Prostate gland (tissue), 2 donors: ENCODE data around the gene CTDNEP1.
A peak's percentile ranks its signal among the peaks of the same experiment; 100 is the strongest.

Source experiments
- CTCF ChIP-seq, 4 experiments: fragments of 200-600 bp in 2 of 4; fragments of 450-650 bp in 2 of 4; sonication (generic) in 2 of 4; IDR thresholded peaks; 1 replicate in 3 of 4; 2 replicates in 1 of 4; pipeline ENCODE4 v1.5.1; 2016 to 2019; ENCODE audit warnings: antibody characterized with exemption in 4 of 4, mild to moderate bottlenecking in 2 of 4, moderate library complexity in 2 of 4
- POLR2A ChIP-seq: fragments of 450-650 bp; IDR thresholded peaks from one replicate; pipeline ENCODE4 v1.6.1; 2016; ENCODE audit warnings: antibody characterized with exemption, mild to moderate bottlenecking
- POLR2AphosphoS5 ChIP-seq: sonication (generic); formaldehyde crosslinking; IDR thresholded peaks from one replicate; pipeline ENCODE4 v1.6.1; 2017; ENCODE audit warnings: antibody characterized with exemption

- TF ChIP-seq POLR2AphosphoS5 (peak; percentile 52), CTCF (IDR thresholded peaks at IDR 0.05) (no peak), POLR2A (peak; percentile 16)
These were observed 13.6 kb downstream of the CTDNEP1 start for GRCh38 chr17:7237761-7238419.
